ENCODE results near the gene GALNTL6. TPM values are rescaled to one million over a fixed set of nuclear protein-coding genes. Genes with fewer than 3 reads are reported as not detected.
A peak's percentile ranks its signal among the peaks of the same experiment; 100 is the strongest.

The GALNTL6 gene
- total RNA-seq, 2 donors from 2014 or later, result 0.92 to 3.8 TPM

- H3K9me3 ChIP-seq, result no peaks in the 10 kb centered on the region
- no peak for ATAC-seq (ENCODE audit: insufficient number of reproducible peaks, low FRiP score, low read depth)
- no peaks in the 10 kb centered on the region for H3K36me3 ChIP-seq
- no peaks in the 10 kb centered on the region for H3K27me3 ChIP-seq (replicated peaks; ENCODE audit: insufficient read depth)
- DNase-seq (ENCODE audit: low spot score), result no peak
- no peak overlapping the region for H3K27ac ChIP-seq
- TF ChIP-seq CTCF (IDR thresholded peaks at IDR 0.05), result no peak
- H3K4me1 ChIP-seq (ENCODE audit: control insufficient read depth in 1 of 2, low read depth in 2 of 2), result peaks cover 9 to 44% of the 10 kb centered on the region in 2 donors
- H3K4me3 ChIP-seq, result no peak overlapping the region
Measured at GRCh38 chr4:173001571-173001970, 1188.4 kb downstream of the GALNTL6 start.

- no peak for TF ChIP-seq CTCF (IDR thresholded peaks at IDR 0.05)
- H3K27ac ChIP-seq, result no peak overlapping the region
- H3K4me3 ChIP-seq, result no peak overlapping the region
- H3K27me3 ChIP-seq (replicated peaks; ENCODE audit: insufficient read depth), result no peaks in the 10 kb centered on the region
- no peaks in the 10 kb centered on the region for H3K36me3 ChIP-seq
- no peaks in the 10 kb centered on the region for H3K9me3 ChIP-seq
- ATAC-seq (ENCODE audit: insufficient number of reproducible peaks, low FRiP score, low read depth) (no peak), DNase-seq (ENCODE audit: low spot score) (no peak)
- H3K4me1 ChIP-seq (ENCODE audit: control insufficient read depth in 1 of 2, low read depth in 2 of 2), result peaks cover 2 to 32% of the 10 kb centered on the region in 2 donors
Measured at GRCh38 chr4:173002830-173003561, 1189.8 kb downstream of the GALNTL6 start.

GRCh38 chr4:173005912-173006633 is 1192.9 kb downstream of the GALNTL6 start:
- Histone ChIP-seq H3K4me1 (ENCODE audit: control insufficient read depth in 1 of 2, low read depth in 2 of 2) (peaks cover 0 to 21% of the 10 kb centered on the region in 2 donors), H3K36me3 (no peaks in the 10 kb centered on the region), H3K27ac (peak overlapping the region; percentile 24 to 57), H3K9me3 (no peaks in the 10 kb centered on the region), H3K27me3 (replicated peaks; ENCODE audit: insufficient read depth) (no peaks in the 10 kb centered on the region), H3K4me3 (no peak overlapping the region)
- DNase-seq (ENCODE audit: low spot score) (no peak), ATAC-seq (ENCODE audit: insufficient number of reproducible peaks, low FRiP score, low read depth) (no peak)
- no peak for TF ChIP-seq CTCF (IDR thresholded peaks at IDR 0.05)

- no peak for DNase-seq (ENCODE audit: low spot score)
- Histone ChIP-seq H3K36me3 (no peaks in the 10 kb centered on the region), H3K9me3 (no peaks in the 10 kb centered on the region), H3K4me3 (no peak overlapping the region), H3K4me1 (ENCODE audit: control insufficient read depth in 1 of 2, low read depth in 2 of 2) (peaks cover 0 to 25% of the 10 kb centered on the region in 2 donors), H3K27ac (no peak overlapping the region), H3K27me3 (replicated peaks; ENCODE audit: insufficient read depth) (no peaks in the 10 kb centered on the region)
- TF ChIP-seq CTCF (IDR thresholded peaks at IDR 0.05), result no peak
- no peak for ATAC-seq (ENCODE audit: insufficient number of reproducible peaks, low FRiP score, low read depth)
Measured at GRCh38 chr4:173008436-173008835, 1195.2 kb downstream of the GALNTL6 start.

GRCh38 chr4:173009129-173009823 is 1196.1 kb downstream of the GALNTL6 start:
- Histone ChIP-seq H3K27ac (no peak overlapping the region), H3K4me3 (no peak overlapping the region)
- no peak for DNase-seq (ENCODE audit: low spot score)

More at GRCh38 chr4:173009129-173009823, 1196.1 kb downstream of the GALNTL6 start:
- Histone ChIP-seq H3K27me3 (replicated peaks; ENCODE audit: insufficient read depth) (no peaks in the 10 kb centered on the region), H3K9me3 (no peaks in the 10 kb centered on the region), H3K4me1 (ENCODE audit: control insufficient read depth in 1 of 2, low read depth in 2 of 2) (peaks cover 0 to 33% of the 10 kb centered on the region in 2 donors), H3K36me3 (no peaks in the 10 kb centered on the region)
- no peak for ATAC-seq (ENCODE audit: insufficient number of reproducible peaks, low FRiP score, low read depth)
- TF ChIP-seq CTCF (IDR thresholded peaks at IDR 0.05), result no peak

Data from thoracic aorta (tissue), 2 donors.